OCI-LY3 (cell line): ENCODE results near the gene DCP2.

Experiments
- EZH2phosphoT487 ChIP-seq: fragments of 200-600 bp; shearing (Covaris generic); IDR thresholded peaks from 2 replicates; pipeline ENCODE4 v1.6.1; 2018; ENCODE audit warnings: antibody characterized with exemption, mixed run types, low read depth
- TF ChIP-seq, protein P1 (sequence below): fragments of 200-600, 300-600 bp; sonication (generic); IDR thresholded peaks from 2 replicates; pipeline ENCODE4 v1.5.1; 2014; ENCODE audit warnings: antibody characterized with exemption, low read length, low read depth

DNA sequence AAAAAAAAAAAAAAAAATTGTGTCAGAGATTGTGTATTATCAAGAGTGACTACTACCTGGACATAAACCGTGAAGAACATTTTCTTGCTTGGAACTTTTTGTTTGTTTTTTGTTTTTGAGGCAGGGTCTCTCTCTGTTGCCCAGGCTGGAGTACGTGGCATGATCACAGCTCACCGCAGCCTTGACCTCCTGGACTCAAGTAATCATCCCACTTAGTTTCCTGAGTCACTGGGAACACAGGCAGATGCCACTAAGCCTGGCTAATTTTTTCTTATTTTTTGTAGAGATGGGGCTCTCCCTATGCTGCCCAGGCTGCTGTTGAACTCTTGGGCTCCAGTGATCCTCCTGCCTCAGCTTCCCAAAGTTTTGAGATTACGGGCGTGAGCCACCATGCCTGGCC, 25.8 kb downstream of the DCP2 start:
- TF ChIP-seq, protein P1, sequence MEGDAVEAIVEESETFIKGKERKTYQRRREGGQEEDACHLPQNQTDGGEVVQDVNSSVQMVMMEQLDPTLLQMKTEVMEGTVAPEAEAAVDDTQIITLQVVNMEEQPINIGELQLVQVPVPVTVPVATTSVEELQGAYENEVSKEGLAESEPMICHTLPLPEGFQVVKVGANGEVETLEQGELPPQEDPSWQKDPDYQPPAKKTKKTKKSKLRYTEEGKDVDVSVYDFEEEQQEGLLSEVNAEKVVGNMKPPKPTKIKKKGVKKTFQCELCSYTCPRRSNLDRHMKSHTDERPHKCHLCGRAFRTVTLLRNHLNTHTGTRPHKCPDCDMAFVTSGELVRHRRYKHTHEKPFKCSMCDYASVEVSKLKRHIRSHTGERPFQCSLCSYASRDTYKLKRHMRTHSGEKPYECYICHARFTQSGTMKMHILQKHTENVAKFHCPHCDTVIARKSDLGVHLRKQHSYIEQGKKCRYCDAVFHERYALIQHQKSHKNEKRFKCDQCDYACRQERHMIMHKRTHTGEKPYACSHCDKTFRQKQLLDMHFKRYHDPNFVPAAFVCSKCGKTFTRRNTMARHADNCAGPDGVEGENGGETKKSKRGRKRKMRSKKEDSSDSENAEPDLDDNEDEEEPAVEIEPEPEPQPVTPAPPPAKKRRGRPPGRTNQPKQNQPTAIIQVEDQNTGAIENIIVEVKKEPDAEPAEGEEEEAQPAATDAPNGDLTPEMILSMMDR, result no peak
- no peak for TF ChIP-seq EZH2phosphoT487
